Subcutaneous abdominal adipose tissue (tissue), 5 donors: ENCODE measurements around the gene OPN1SW.
A peak's percentile ranks its signal among the peaks of the same experiment; 100 is the strongest.

Experiments used
- H3K27ac ChIP-seq: one replicate; pipeline ENCODE4 v1.7.0; 2013; ENCODE audit warnings: low read depth, mild to moderate bottlenecking, inconsistent platforms, low read length, moderate library complexity
- H3K27me3 ChIP-seq, 5 donors: one replicate each; pipeline ENCODE4 v1.7.0; 2013; ENCODE audit warnings: low read length in 5 of 5, inconsistent platforms in 1 of 5; ENCODE audit not compliant: control insufficient read depth in 5 of 5, insufficient read depth in 4 of 5
- H3K36me3 ChIP-seq, 5 donors: one replicate each; pipeline ENCODE4 v1.7.0; 2013; ENCODE audit warnings: low read length in 5 of 5; ENCODE audit not compliant: control insufficient read depth in 5 of 5, insufficient read depth in 5 of 5
- H3K4me1 ChIP-seq, 5 donors: one replicate each; pipeline ENCODE4 v1.7.0; 2013; ENCODE audit warnings: low read length in 5 of 5, mild to moderate bottlenecking in 3 of 5, moderate library complexity in 1 of 5; ENCODE audit not compliant: control insufficient read depth in 5 of 5, insufficient read depth in 5 of 5
- H3K4me3 ChIP-seq, 5 donors: one replicate each; pipeline ENCODE4 v1.7.0; 2013; ENCODE audit warnings: low read length in 5 of 5, low read depth in 1 of 5
- H3K9ac ChIP-seq, 5 donors: one replicate each; pipeline ENCODE4 v1.7.0; 2013; ENCODE audit warnings: low read length in 5 of 5, mild to moderate bottlenecking in 4 of 5, moderate library complexity in 3 of 5
- H3K9me3 ChIP-seq, 5 donors: one replicate each; pipeline ENCODE4 v1.7.0; 2013; ENCODE audit warnings: low read length in 5 of 5; ENCODE audit not compliant: control insufficient read depth in 5 of 5
- donor health status: healthy.
- donor health status: healthy.
- donor health status: healthy.
- donor health status: healthy.
- donor health status: healthy.

OPN1SW gene

GRCh38 chr7:128775744-128776474 lies at the start of gene OPN1SW:
Gene OPN1SW, minus strand, starts transcription at chr7:128775794. Its CDS starts 13 bp downstream, at chr7:128775781.
- H3K36me3 ChIP-seq: peaks cover 8 to 30% (median 27%) of the 10 kb centered on the region in 5 donors
- no peak within 1 kb of the TSS for H3K4me3 ChIP-seq
- peaks cover 0 to 7% (median 3%) of the 10 kb centered on the region in 5 donors for H3K9me3 ChIP-seq
- no peak within 1 kb of the TSS for H3K9ac ChIP-seq
- H3K4me1 ChIP-seq: peaks cover 0 to 13% (median 7%) of the 10 kb centered on the region in 5 donors
- no peaks in the 10 kb centered on the region for H3K27me3 ChIP-seq
- H3K27ac ChIP-seq: no peak within 1 kb of the TSS

- H3K9me3 ChIP-seq: no peaks in the 10 kb centered on the region
- no peaks in the 10 kb centered on the region for H3K4me1 ChIP-seq
- no peak overlapping the region for H3K4me3 ChIP-seq
- H3K36me3 ChIP-seq: no peaks in the 10 kb centered on the region
- H3K27ac ChIP-seq: no peak overlapping the region
- no peak overlapping the region for H3K9ac ChIP-seq
- no peaks in the 10 kb centered on the region for H3K27me3 ChIP-seq
Observed at GRCh38 chr7:128821724-128822123, 46.1 kb upstream of the OPN1SW start.

GRCh38 chr7:128818694-128819093 lies 43.1 kb upstream of the OPN1SW start:
- Histone ChIP-seq H3K9me3 (no peaks in the 10 kb centered on the region), H3K9ac (no peak overlapping the region), H3K36me3 (no peaks in the 10 kb centered on the region), H3K4me1 (peaks cover 0 to 10% (median 0%) of the 10 kb centered on the region in 5 donors), H3K4me3 (no peak overlapping the region), H3K27ac (no peak overlapping the region), H3K27me3 (no peaks in the 10 kb centered on the region)

GRCh38 chr7:128815289-128815942 lies 39.8 kb upstream of the OPN1SW start:
- H3K4me3 ChIP-seq: no peak overlapping the region
- H3K4me1 ChIP-seq: peaks cover 0 to 23% (median 6%) of the 10 kb centered on the region in 5 donors
- H3K9ac ChIP-seq: no peak overlapping the region
- H3K9me3 ChIP-seq: no peaks in the 10 kb centered on the region
- no peaks in the 10 kb centered on the region for H3K27me3 ChIP-seq
- H3K27ac ChIP-seq: no peak overlapping the region
- no peaks in the 10 kb centered on the region for H3K36me3 ChIP-seq

- H3K36me3 ChIP-seq: no peaks in the 10 kb centered on the region
- H3K27me3 ChIP-seq: no peaks in the 10 kb centered on the region
- H3K9ac ChIP-seq: no peak overlapping the region
- H3K4me3 ChIP-seq: no peak overlapping the region
- H3K9me3 ChIP-seq: no peaks in the 10 kb centered on the region
- no peak overlapping the region for H3K27ac ChIP-seq
- H3K4me1 ChIP-seq: peaks cover 0 to 23% (median 6%) of the 10 kb centered on the region in 5 donors
Observed at GRCh38 chr7:128814499-128814898, 38.9 kb upstream of the OPN1SW start.

GRCh38 chr7:128812514-128813168 lies 37.0 kb upstream of the OPN1SW start:
- Histone ChIP-seq H3K36me3 (no peaks in the 10 kb centered on the region), H3K27me3 (no peaks in the 10 kb centered on the region), H3K9me3 (no peaks in the 10 kb centered on the region), H3K4me1 (peaks cover 0 to 23% (median 6%) of the 10 kb centered on the region in 5 donors), H3K9ac (peak overlapping the region in 1 of 5 donors; percentile 8), H3K4me3 (peak overlapping the region in 2 of 5 donors; percentile 10 to 61), H3K27ac (no peak overlapping the region)

- H3K9ac ChIP-seq: no peak overlapping the region
- H3K27me3 ChIP-seq: no peaks in the 10 kb centered on the region
- no peak overlapping the region for H3K27ac ChIP-seq
- no peaks in the 10 kb centered on the region for H3K9me3 ChIP-seq
- peaks cover 0 to 3% (median 0%) of the 10 kb centered on the region in 5 donors for H3K36me3 ChIP-seq
- H3K4me3 ChIP-seq: no peak overlapping the region
- peaks cover 0 to 23% (median 6%) of the 10 kb centered on the region in 5 donors for H3K4me1 ChIP-seq
Observed at GRCh38 chr7:128811631-128812430, 36.2 kb upstream of the OPN1SW start.

- Histone ChIP-seq H3K4me1 (peaks cover 0 to 18% (median 6%) of the 10 kb centered on the region in 5 donors), H3K9me3 (no peaks in the 10 kb centered on the region), H3K4me3 (no peak overlapping the region), H3K9ac (no peak overlapping the region), H3K27ac (no peak overlapping the region), H3K27me3 (peaks cover 0 to 2% (median 0%) of the 10 kb centered on the region in 5 donors), H3K36me3 (peaks cover 0 to 3% (median 0%) of the 10 kb centered on the region in 5 donors)
Observed at GRCh38 chr7:128810997-128811396, 35.4 kb upstream of the OPN1SW start.

- Histone ChIP-seq H3K9ac (no peak overlapping the region), H3K27ac (no peak overlapping the region), H3K9me3 (no peaks in the 10 kb centered on the region), H3K4me3 (no peak overlapping the region), H3K27me3 (peaks cover 0 to 2% (median 0%) of the 10 kb centered on the region in 5 donors), H3K4me1 (peaks cover 0 to 16% (median 6%) of the 10 kb centered on the region in 5 donors), H3K36me3 (peaks cover 0 to 5% (median under 1%) of the 10 kb centered on the region in 5 donors)
Observed at GRCh38 chr7:128810473-128810872, 34.9 kb upstream of the OPN1SW start.
